Measurements from ENCODE around the gene INPP5J. TPM values are rescaled to one million over a fixed set of nuclear protein-coding genes. Genes with fewer than 3 reads are reported as not detected.
A peak's percentile ranks its signal among the peaks of the same experiment; 100 is the strongest.
"Not testable (repeated sequence)": the region's sequence is repeated elsewhere in the genome, so short reads cannot be mapped to it uniquely, and the experiment has no call there.

Gene INPP5J
- polyA plus RNA-seq, 3 donors, result 3.6 to 5.4 (median 4.1) TPM

- peak in 6 of 11 donors; percentile 20 to 55 (median 33) for DNase-seq (ENCODE audit: extremely low read depth in 1 of 11, low read depth in 9 of 11, low spot score in 4 of 11)
Observed at GRCh38 chr22:31139866-31140716, 17.3 kb downstream of the INPP5J start, which contains the start of gene PLA2G3. PLA2G3 (minus strand) TSS chr22:31140508; CDS start chr22:31140354, 154 bp downstream.

DNA sequence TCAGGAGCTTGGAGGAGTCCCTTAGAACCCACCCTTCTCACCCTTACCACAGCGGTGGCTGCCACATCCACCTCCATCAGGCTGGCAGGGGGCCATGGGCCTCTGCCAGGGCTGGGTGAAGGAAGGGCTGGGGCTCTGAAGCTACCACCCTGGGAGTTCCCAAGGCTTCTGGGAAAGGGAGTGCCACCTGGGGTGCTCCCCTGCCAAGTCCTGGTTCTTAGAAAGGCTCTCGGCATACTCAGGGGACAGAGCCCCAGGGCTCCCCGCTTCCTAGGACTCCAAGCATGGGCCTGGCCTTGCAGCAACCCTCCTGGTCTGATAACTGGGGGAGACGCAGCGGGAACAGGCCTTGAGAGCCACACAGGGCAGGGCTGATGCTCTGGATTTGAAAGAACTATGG lies 18.0 kb downstream of the INPP5J start:
- no peak for DNase-seq (ENCODE audit: extremely low read depth in 1 of 11, low read depth in 9 of 11, low spot score in 4 of 11)

- no peak for DNase-seq (ENCODE audit: extremely low read depth in 1 of 11, low read depth in 9 of 11, low spot score in 4 of 11)
Observed at GRCh38 chr22:31141551-31141950, 18.8 kb downstream of the INPP5J start.

DNA sequence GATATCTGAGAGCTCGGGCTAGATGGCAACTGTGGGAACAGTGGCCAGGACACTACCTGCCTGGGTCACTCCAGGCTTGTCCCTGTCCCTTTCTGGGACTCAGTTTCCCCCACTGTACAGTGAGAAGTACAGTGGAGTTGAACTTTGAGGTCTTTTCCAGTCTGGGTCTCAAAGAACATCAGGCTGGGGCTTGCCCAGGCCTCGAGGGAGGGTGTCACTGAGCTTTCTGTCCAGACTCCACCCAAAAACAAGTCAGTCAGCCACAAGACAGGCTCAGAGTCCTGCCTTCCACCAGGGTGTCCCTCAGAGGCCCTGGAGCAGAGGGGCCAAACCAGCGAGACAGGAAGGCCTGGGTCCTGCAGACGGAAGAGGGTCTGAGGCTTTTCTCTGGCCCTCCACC lies 19.5 kb downstream of the INPP5J start:
- DNase-seq (ENCODE audit: extremely low read depth in 1 of 11, low read depth in 9 of 11, low spot score in 4 of 11), result no peak

DNA sequence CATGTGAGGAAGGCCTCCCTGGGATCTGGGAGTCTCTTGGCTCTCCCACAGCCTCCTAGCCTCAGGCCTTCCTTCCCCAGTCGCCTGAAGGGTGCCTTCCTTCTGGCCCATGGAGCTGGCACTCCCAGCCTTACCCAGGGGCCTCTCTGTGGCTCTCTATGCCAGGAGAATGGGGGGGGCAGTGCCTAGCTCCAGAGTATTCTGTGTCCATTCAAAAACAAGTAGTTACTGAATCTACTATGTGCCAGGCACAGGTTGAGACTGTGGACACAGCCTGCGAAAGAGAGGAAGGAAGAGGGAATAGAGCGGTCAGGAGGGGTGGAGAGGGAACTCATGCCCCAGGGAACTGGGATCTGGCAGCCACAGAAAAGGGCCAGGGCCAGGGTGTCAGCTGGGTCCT lies 20.3 kb downstream of the INPP5J start:
- DNase-seq (ENCODE audit: extremely low read depth in 1 of 11, low read depth in 9 of 11, low spot score in 4 of 11), result no peak

DNA sequence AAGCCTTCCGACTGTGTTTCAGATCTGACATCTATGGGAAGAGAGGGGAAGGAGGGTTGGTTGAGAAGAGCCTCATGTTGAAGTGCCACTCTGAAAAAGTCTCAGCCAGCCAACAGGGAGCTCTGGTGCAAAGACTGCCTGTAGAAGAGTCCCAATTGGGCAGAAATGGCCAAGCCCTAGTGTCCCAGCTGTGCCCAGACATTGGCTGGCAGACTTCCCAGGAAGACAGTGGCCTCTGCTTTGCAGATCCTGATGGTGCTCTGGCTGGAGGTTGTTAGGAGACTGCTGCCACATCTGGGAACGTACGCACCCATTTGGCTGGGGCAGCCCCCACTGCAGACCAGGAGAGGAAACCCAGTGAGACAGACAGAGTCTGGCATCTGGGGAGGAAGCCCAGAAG lies 20.8 kb downstream of the INPP5J start:
- no peak for DNase-seq (ENCODE audit: extremely low read depth in 1 of 11, low read depth in 9 of 11, low spot score in 4 of 11)

DNA sequence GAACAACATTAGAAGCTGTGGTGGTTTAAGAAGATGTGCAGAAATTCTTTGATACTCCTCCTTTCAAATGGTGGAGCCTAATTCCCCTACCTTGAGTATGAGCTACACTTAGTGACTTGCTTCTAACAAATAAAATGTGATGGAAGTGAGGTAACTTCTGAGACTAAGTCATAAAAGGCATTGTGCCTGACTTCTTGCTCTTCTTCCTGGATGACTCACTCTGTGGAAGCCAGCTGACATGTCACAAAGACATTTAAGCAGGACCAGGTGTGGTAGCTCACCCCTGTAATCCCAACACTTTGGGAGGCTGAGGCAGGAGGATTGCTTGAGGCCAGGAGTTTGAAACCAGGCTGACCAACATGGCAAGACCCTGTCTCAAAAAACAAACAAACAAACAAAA lies 21.5 kb downstream of the INPP5J start:
- no peak for DNase-seq (ENCODE audit: extremely low read depth in 1 of 11, low read depth in 9 of 11, low spot score in 4 of 11)

DNA sequence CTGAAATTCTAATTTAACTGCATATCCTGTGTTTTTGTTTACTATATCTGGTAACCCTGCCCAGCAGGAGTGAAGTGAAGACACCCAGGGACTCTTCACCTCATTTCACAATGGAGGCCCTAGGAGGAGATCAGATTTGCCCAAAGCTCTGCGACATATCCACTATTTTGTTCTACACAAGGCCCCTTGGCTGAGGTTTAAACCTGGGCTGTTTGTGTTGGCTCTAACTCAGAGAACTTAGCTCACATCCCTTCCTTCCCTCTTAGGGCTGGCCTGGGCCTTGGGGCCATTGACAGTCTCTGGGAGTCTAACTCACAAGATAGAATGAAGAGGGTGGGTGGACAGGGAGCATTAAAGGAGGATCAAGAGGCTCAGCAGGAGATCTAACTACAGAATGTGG lies 25.7 kb downstream of the INPP5J start:
- no peak for DNase-seq (ENCODE audit: extremely low read depth in 1 of 11, low read depth in 9 of 11, low spot score in 4 of 11)

DNA sequence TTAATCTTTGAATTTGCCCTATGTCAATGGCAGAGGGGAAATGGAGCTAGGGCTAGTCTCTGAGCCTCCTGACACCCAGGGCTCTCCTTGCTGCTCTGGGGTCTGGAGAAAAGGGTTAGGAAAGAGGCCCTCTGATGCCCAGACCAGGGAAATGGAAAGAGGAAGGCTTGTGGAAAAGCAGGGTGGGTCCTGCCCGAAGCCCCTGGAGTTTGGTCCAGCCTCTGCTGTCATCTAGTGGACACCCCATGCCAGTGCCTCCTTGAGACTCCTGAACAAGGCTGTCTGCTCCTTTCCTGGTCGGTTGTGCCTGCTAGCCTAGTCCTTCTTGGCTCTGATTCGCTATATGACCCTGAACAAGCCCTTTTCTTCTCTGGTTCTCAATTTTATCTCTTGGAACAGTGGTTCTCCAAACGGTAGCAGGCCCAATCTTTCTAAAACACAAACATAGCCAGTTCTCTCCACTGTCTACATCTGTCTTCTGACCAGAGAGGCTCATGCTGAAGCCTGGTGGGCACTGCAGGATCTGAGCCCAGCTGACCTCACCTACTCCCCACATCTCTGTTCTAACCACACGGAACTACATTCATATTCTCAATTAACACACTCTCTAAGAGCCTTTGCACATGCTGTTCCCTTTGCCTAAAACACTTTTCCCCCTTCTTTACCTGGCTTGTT lies 26.3 kb downstream of the INPP5J start:
- peak in 6 of 11 donors; percentile 26 to 54 (median 45) for DNase-seq (ENCODE audit: extremely low read depth in 1 of 11, low read depth in 9 of 11, low spot score in 4 of 11)

- DNase-seq (ENCODE audit: extremely low read depth in 1 of 11, low read depth in 9 of 11, low spot score in 4 of 11), result no peak
Observed at GRCh38 chr22:31150615-31151014, 27.8 kb downstream of the INPP5J start.

DNA sequence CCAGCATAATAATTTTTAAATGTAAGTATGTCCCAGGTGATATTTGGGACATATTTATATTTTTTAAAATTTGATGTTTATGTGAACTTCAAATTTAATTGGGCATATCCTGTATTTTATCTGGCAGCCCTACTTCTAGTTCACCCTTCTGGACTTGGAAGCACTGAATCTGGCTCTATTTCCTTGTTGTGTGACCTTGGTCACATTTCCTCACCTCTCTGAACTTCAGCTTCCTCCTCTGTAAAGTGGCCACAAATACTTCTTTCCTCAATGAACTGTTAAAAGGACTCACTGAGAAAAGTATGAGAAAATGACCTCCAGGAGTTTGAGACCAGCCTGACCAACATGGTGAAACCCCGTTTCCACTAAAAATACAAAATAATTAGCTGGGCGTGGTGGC lies 29.1 kb downstream of the INPP5J start:
- no peak for DNase-seq (ENCODE audit: extremely low read depth in 1 of 11, low read depth in 9 of 11, low spot score in 4 of 11)

DNA sequence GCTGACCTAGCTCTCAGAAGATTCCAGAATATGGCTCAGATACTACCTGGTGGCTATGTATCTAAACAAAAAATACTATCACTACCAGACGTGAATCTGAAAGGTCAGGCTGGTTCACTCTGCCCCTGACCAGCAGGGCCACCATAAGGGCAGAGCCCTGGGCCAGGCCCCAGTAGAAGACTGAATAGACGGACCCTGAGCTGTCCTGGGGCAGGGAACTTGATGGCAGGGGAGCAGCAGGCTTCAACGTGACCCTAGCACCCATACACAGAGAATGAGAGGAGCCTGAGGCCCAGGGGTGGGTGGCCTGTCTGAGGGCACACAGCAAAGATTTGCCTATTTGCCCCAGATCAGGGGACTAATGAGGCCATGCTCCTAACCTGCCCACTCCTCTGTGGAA lies 30.6 kb downstream of the INPP5J start:
- no peak for DNase-seq (ENCODE audit: extremely low read depth in 1 of 11, low read depth in 9 of 11, low spot score in 4 of 11)

- no peak for DNase-seq (ENCODE audit: extremely low read depth in 1 of 11, low read depth in 9 of 11, low spot score in 4 of 11)
Observed at GRCh38 chr22:31154975-31155374, 32.2 kb downstream of the INPP5J start.

DNA sequence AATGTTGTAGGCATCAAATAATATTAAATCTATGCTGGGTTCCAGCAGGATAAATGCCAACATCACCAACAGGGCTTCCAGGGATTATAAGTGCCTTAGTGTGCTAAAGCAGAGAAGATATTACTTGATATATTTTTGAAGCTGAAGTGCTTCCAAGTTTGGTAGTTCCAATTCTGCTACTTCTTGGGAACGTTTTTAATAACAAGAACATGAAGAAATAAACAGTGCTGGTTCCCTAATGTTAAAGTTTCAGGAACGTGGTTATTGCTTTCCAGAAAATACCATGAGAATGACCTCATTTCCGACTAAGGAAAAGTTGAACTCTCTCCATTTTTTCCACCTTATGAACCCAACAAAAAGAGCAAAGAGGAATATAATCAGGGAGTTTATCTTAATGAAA lies 32.7 kb downstream of the INPP5J start:
- no peak for DNase-seq (ENCODE audit: extremely low read depth in 1 of 11, low read depth in 9 of 11, low spot score in 4 of 11)

DNA sequence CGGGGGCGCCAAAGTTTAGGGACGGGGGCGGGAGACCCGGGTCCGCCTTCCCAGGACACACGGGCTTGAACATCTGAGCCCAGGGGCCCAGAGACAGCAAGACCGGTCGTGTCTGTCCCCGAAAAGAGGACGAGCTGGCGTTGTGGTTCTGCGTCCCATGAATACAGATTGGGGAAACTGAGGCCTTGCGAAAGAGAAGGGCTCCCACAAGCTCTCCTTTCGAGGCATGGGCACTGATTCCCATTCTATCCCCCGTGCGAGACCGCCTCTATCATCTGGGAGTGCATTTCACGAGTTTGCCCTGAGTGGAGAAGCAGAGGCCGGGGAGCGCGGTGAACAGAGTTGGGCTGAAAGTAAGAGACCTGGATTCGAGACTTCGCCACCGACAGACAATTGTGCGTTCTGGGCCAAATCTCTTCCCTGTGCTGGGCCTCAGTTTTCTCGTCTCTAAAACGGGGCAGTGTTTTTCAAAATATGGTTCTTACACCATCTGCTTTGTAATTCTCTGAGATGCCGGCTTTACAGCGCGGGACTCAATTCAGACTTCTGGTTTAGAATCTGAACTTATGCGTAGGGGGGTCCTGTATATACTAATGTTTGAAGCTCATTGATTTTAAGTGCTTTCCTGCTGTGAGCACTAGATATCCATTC lies 37.7 kb downstream of the INPP5J start:
- DNase-seq (ENCODE audit: extremely low read depth in 1 of 11, low read depth in 9 of 11, low spot score in 4 of 11), result peak in 3 of 11 donors; percentile 12 to 25 (median 12)

GRCh38 chr22:31161386-31161785 lies 38.6 kb downstream of the INPP5J start:
- no peak for DNase-seq (ENCODE audit: extremely low read depth in 1 of 11, low read depth in 9 of 11, low spot score in 4 of 11)

DNA sequence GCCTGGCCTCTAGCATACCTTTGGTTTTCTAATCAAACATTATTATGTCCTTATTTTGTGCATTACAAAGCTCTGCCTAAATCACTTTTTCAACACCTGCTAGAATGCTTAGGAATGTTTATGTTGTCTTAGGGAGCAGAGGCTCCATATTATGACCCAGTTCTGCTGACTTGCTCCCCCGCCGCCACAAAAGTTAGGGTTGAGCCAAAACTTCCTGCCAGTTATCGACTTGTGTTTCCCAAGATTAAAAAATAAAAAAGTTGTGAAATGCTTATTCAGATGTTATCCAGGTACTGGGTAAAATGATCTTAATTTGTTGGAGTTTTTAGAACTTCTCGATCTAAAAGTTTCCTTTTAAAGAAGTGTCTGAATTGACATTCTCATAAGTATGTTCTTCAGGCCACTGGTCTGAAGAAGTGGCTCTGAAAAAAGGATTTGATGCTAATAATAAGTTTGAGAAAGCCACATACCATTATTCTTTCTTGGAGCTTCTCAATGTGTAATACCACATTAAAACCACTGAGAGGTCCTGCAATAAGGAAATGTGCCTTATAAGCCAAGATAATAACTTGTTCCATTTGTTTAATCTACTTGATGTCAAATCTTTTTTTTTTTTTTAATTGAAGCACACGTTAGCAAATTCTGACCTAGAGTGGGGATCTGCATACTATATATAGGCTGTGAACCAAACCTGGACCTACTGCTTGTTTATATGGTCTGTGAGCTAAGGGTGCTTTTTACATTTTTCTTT lies 39.4 kb downstream of the INPP5J start:
- no peak for DNase-seq (ENCODE audit: extremely low read depth in 1 of 11, low read depth in 9 of 11, low spot score in 4 of 11)

GRCh38 chr22:31170971-31171370 lies 48.2 kb downstream of the INPP5J start:
- DNase-seq (ENCODE audit: extremely low read depth in 1 of 11, low read depth in 9 of 11, low spot score in 4 of 11), result no peak

DNA sequence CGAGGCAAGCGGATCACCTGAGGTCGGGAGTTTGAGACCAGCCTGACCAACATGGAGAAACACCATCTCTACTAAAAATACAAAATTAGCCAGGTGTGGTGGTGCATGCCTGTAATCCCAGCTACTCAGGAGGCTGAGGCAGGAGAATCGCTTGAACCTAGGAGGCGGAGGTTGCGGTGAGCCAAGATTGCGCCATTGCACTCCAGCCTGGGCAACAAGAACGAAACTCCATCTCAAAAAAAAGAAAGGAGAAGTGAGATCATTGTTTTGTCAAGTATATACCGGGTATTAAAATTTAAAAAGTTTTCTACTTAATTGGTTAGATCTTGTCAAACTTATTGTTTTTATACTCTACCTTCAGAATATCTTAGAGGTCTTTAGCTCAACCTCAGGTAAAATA lies 49.0 kb downstream of the INPP5J start:
- DNase-seq (ENCODE audit: extremely low read depth in 1 of 11, low read depth in 9 of 11, low spot score in 4 of 11), result not testable (repeated sequence)

All from renal cortex interstitium (tissue), 11 donors.